OCI-LY1 (cell line): ENCODE data around the gene SEMA3D.

Experiments used
- H2AFZ ChIP-seq: fragments of 200-600 bp; sonication (generic), shearing (Covaris generic); 2 replicates; pipeline ENCODE4 v1.6.0; 2014; ENCODE audit warnings: antibody characterized with exemption, mild to moderate bottlenecking, low read length
- H3F3A ChIP-seq: fragments of 200-600 bp; sonication (generic), shearing (Covaris generic); 2 replicates; pipeline ENCODE4 v1.6.0; 2014; ENCODE audit warnings: mild to moderate bottlenecking, antibody characterized with exemption, low read length, moderate library complexity; ENCODE audit not compliant: insufficient read depth
- H3K27ac ChIP-seq: fragments of 200-600 bp; sonication (generic); 2 replicates; pipeline ENCODE4 v1.5.1; 2014; ENCODE audit warnings: low read length, mixed run types, mild to moderate bottlenecking, low read depth; ENCODE audit not compliant: poor library complexity, severe bottlenecking
- H3K27me3 ChIP-seq: fragments of 200-600 bp; sonication (generic); 2 replicates; pipeline ENCODE4 v1.6.0; 2014; ENCODE audit warnings: antibody characterized with exemption, mild to moderate bottlenecking, low read length, moderate library complexity; ENCODE audit not compliant: insufficient read depth
- H3K36me3 ChIP-seq: fragments of 200-600 bp; sonication (generic); 2 replicates; pipeline ENCODE4 v1.6.1; 2014; ENCODE audit warnings: mild to moderate bottlenecking, antibody characterized with exemption, low read length, moderate library complexity, mixed read lengths; ENCODE audit not compliant: insufficient read depth
- H3K4me1 ChIP-seq: fragments of 200-600 bp; sonication (generic); 2 replicates; pipeline ENCODE4 v1.5.1; 2014; ENCODE audit warnings: mild to moderate bottlenecking, low read length, moderate library complexity; ENCODE audit not compliant: insufficient read depth, severe bottlenecking
- H3K4me2 ChIP-seq: fragments of 200-600 bp; sonication (generic), shearing (Covaris generic); 2 replicates; pipeline ENCODE4 v1.6.1; 2014; ENCODE audit warnings: low read length
- H3K4me3 ChIP-seq: fragments of 200-600 bp; sonication (generic); 2 replicates; pipeline ENCODE4 v1.5.1; 2014; ENCODE audit warnings: low read length, low read depth, mild to moderate bottlenecking, mixed read lengths; ENCODE audit not compliant: poor library complexity, severe bottlenecking
- H3K79me2 ChIP-seq: fragments of 200-600 bp; shearing (Covaris generic); 2 replicates; pipeline ENCODE4 v1.6.1; 2016; ENCODE audit warnings: mixed run types, low read length, mixed read lengths; ENCODE audit not compliant: insufficient read depth
- H3K9ac ChIP-seq: fragments of 200-600 bp; sonication (generic), shearing (Covaris generic); 2 replicates; pipeline ENCODE4 v1.6.1; 2014; ENCODE audit warnings: mild to moderate bottlenecking, low read length, mixed read lengths
- H3K9me2 ChIP-seq: fragments of 200-600 bp; sonication (generic), shearing (Covaris generic); 2 replicates; pipeline ENCODE4 v1.6.1; 2014; ENCODE audit warnings: low read depth, mild to moderate bottlenecking, low read length, mixed read lengths
- H3K9me3 ChIP-seq: fragments of 200-600 bp; shearing (Covaris generic); 2 replicates; pipeline ENCODE4 v1.6.1; 2014; ENCODE audit warnings: low read length, mixed read lengths
- H4K20me1 ChIP-seq: fragments of 200-600 bp; sonication (generic), shearing (Covaris generic); 2 replicates; pipeline ENCODE4 v1.6.0; 2016; ENCODE audit warnings: mild to moderate bottlenecking, low read length; ENCODE audit not compliant: insufficient read depth
- CTCF ChIP-seq: fragments of 200-600 bp; sonication (generic), shearing (Covaris generic); IDR thresholded peaks from 2 replicates; pipeline ENCODE4 v1.5.1; 2017; ENCODE audit warnings: mild to moderate bottlenecking, antibody characterized with exemption, low read length, moderate library complexity, mixed read lengths
- EZH2 ChIP-seq: fragments of 200-600 bp; sonication (generic), shearing (Covaris generic); IDR thresholded peaks from 2 replicates; pipeline ENCODE4 v1.8.0; 2017; ENCODE audit warnings: borderline replicate concordance, mixed run types, mild to moderate bottlenecking, antibody characterized with exemption, low read length, moderate library complexity, mixed read lengths

SEMA3D gene

GRCh38 chr7:85126383-85126782 is 60.5 kb downstream of the SEMA3D start:
- no peak overlapping the region for H3K4me3 ChIP-seq
- H4K20me1 ChIP-seq: no peaks in the 10 kb centered on the region; the same call in 1 of the 2 replicates
- H2AFZ ChIP-seq: no peak overlapping the region
- no peak overlapping the region for H3K9ac ChIP-seq
- H3K27ac ChIP-seq: no peak overlapping the region
- no peaks in the 10 kb centered on the region for H3K79me2 ChIP-seq
- no peaks in the 10 kb centered on the region for H3K9me3 ChIP-seq
- no peaks in the 10 kb centered on the region for H3K27me3 ChIP-seq
- no peak overlapping the region for H3K4me2 ChIP-seq
- H3F3A ChIP-seq: no peaks in the 10 kb centered on the region
- no peaks in the 10 kb centered on the region for H3K9me2 ChIP-seq
- H3K36me3 ChIP-seq: no peaks in the 10 kb centered on the region
- H3K4me1 ChIP-seq: no peaks in the 10 kb centered on the region
- TF ChIP-seq CTCF: no peak
- TF ChIP-seq EZH2: no peak

GRCh38 chr7:85125651-85126131 is 61.2 kb downstream of the SEMA3D start:
- no peak overlapping the region for H3K4me3 ChIP-seq
- TF ChIP-seq CTCF (no peak), EZH2 (no peak)
- H3K4me1 ChIP-seq: no peaks in the 10 kb centered on the region
- no peaks in the 10 kb centered on the region for H3K9me2 ChIP-seq
- H3K9ac ChIP-seq: no peak overlapping the region
- no peak overlapping the region for H3K4me2 ChIP-seq
- H3K27me3 ChIP-seq: no peaks in the 10 kb centered on the region
- no peaks in the 10 kb centered on the region for H3K9me3 ChIP-seq
- H3K79me2 ChIP-seq: no peaks in the 10 kb centered on the region
- H3K27ac ChIP-seq: no peak overlapping the region
- no peaks in the 10 kb centered on the region for H3K36me3 ChIP-seq
- no peak overlapping the region for H2AFZ ChIP-seq
- H4K20me1 ChIP-seq: no peaks in the 10 kb centered on the region; the same call in 1 of the 2 replicates
- H3F3A ChIP-seq: no peaks in the 10 kb centered on the region

GRCh38 chr7:85125176-85125575 is 61.7 kb downstream of the SEMA3D start:
- Histone ChIP-seq H3K9me2 (no peaks in the 10 kb centered on the region), H3F3A (no peaks in the 10 kb centered on the region), H3K27me3 (no peaks in the 10 kb centered on the region), H3K4me1 (no peaks in the 10 kb centered on the region), H3K9ac (no peak overlapping the region), H3K4me3 (no peak overlapping the region), H3K9me3 (no peaks in the 10 kb centered on the region), H4K20me1 (no peaks in the 10 kb centered on the region; the same call in 1 of the 2 replicates), H3K79me2 (no peaks in the 10 kb centered on the region), H3K4me2 (no peak overlapping the region), H2AFZ (no peak overlapping the region), H3K27ac (no peak overlapping the region), H3K36me3 (no peaks in the 10 kb centered on the region)
- no peak for TF ChIP-seq EZH2

- no peaks in the 10 kb centered on the region for H3K27me3 ChIP-seq
- H2AFZ ChIP-seq: no peak overlapping the region
- H3K4me1 ChIP-seq: no peaks in the 10 kb centered on the region
- no peak overlapping the region for H3K9ac ChIP-seq
- no peaks in the 10 kb centered on the region for H3K9me2 ChIP-seq
- H3K4me2 ChIP-seq: no peak overlapping the region
- no peaks in the 10 kb centered on the region for H4K20me1 ChIP-seq
- H3K79me2 ChIP-seq: no peaks in the 10 kb centered on the region
- TF ChIP-seq EZH2 (no peak), CTCF (no peak)
- H3K9me3 ChIP-seq: no peaks in the 10 kb centered on the region
- no peaks in the 10 kb centered on the region for H3K36me3 ChIP-seq
- no peaks in the 10 kb centered on the region for H3F3A ChIP-seq
- no peak overlapping the region for H3K27ac ChIP-seq
- no peak overlapping the region for H3K4me3 ChIP-seq
Observed at GRCh38 chr7:85119934-85120333, 66.9 kb downstream of the SEMA3D start.
